Loucy (cell line): ENCODE results near the gene TRPM7.

Source experiments
- H2AFZ ChIP-seq: fragments of 200-600 bp; sonication (generic); 2 replicates; pipeline ENCODE4 v1.6.0; 2016; ENCODE audit warnings: antibody characterized with exemption, mild to moderate bottlenecking, low read length, moderate library complexity
- H3F3A ChIP-seq: fragments of 200-600 bp; 2 replicates; pipeline ENCODE4 v1.6.0; 2016; ENCODE audit warnings: antibody characterized with exemption, low read depth, mild to moderate bottlenecking
- H3K27me3 ChIP-seq: fragments of 200-600 bp; sonication (generic); 2 replicates; pipeline ENCODE4 v1.6.1; 2014; ENCODE audit warnings: low read length, mild to moderate bottlenecking; ENCODE audit not compliant: insufficient read depth, poor library complexity, severe bottlenecking
- H3K36me3 ChIP-seq: fragments of 200-600 bp; sonication (generic); 2 replicates; pipeline ENCODE4 v1.6.1; 2016; ENCODE audit warnings: low read length; ENCODE audit not compliant: insufficient read depth
- H3K4me1 ChIP-seq: fragments of 200-600 bp; sonication (generic); 2 replicates; pipeline ENCODE4 v1.5.1; 2014; ENCODE audit warnings: low read length, mild to moderate bottlenecking; ENCODE audit not compliant: insufficient read depth, poor library complexity, severe bottlenecking
- H3K4me2 ChIP-seq: fragments of 200-600 bp; sonication (generic); 2 replicates; pipeline ENCODE4 v1.6.0; 2014; ENCODE audit warnings: antibody characterized with exemption, low read length, low read depth, mild to moderate bottlenecking; ENCODE audit not compliant: poor library complexity, severe bottlenecking
- H3K4me3 ChIP-seq: fragments of 200-600 bp; sonication (generic); 2 replicates; pipeline ENCODE4 v1.5.1; 2014; ENCODE audit warnings: low read length, mild to moderate bottlenecking, mixed read lengths; ENCODE audit not compliant: poor library complexity, severe bottlenecking
- H3K79me2 ChIP-seq: fragments of 200-600 bp; sonication (generic); 2 replicates; pipeline ENCODE4 v1.6.1; 2014; ENCODE audit warnings: low read length; ENCODE audit not compliant: insufficient read depth
- H3K9ac ChIP-seq: fragments of 200-600 bp; sonication (generic); 2 replicates; pipeline ENCODE4 v1.6.0; 2014; ENCODE audit warnings: mild to moderate bottlenecking, low read depth, low read length, moderate library complexity; ENCODE audit not compliant: poor library complexity, severe bottlenecking
- H3K9me2 ChIP-seq: fragments of 200-600 bp; sonication (generic); replicated peaks from 2 replicates; pipeline ENCODE4 v1.6.1; 2016; ENCODE audit warnings: low read depth, low read length, mixed read lengths
- H3K9me3 ChIP-seq: fragments of 200-600 bp; sonication (generic); 2 replicates; pipeline ENCODE4 v1.6.1; 2014; ENCODE audit warnings: mild to moderate bottlenecking, antibody characterized with exemption, low read length, low read depth; ENCODE audit not compliant: insufficient read depth
- H4K20me1 ChIP-seq: fragments of 200-600 bp; sonication (generic); 2 replicates; pipeline ENCODE4 v1.6.0; 2014; ENCODE audit warnings: antibody characterized with exemption, low read length, mild to moderate bottlenecking; ENCODE audit not compliant: insufficient read depth, poor library complexity, severe bottlenecking
- CTCF ChIP-seq: fragments of 200-600 bp; sonication (generic); conservative IDR thresholded peaks from 2 replicates; pipeline ENCODE4 v1.5.1; 2014; ENCODE audit warnings: mild to moderate bottlenecking, antibody characterized with exemption, low read length
- EZH2phosphoT487 ChIP-seq: fragments of 200-600 bp; IDR thresholded peaks from 2 replicates; pipeline ENCODE4 v1.6.1; 2018; ENCODE audit warnings: antibody characterized with exemption, mild to moderate bottlenecking, moderate library complexity, borderline replicate concordance

TRPM7 gene

GRCh38 chr15:50669611-50670010 lies 17.0 kb downstream of the TRPM7 start:
- Histone ChIP-seq H3K4me3 (no peak overlapping the region), H3K4me1 (no peaks in the 10 kb centered on the region), H4K20me1 (peaks cover 17% of the 10 kb centered on the region), H3K9ac (no peak overlapping the region), H3K9me3 (no peaks in the 10 kb centered on the region), H3K36me3 (peaks cover 25% of the 10 kb centered on the region; the same call in 1 of the 2 replicates), H3K4me2 (no peak overlapping the region), H3K27me3 (no peaks in the 10 kb centered on the region), H3F3A (no peaks in the 10 kb centered on the region), H2AFZ (no peak overlapping the region), H3K79me2 (peaks cover 74% of the 10 kb centered on the region), H3K9me2 (no peaks in the 10 kb centered on the region)
- TF ChIP-seq CTCF = no peak
- no peak for TF ChIP-seq EZH2phosphoT487

GRCh38 chr15:50665938-50666337 lies 20.7 kb downstream of the TRPM7 start:
- Histone ChIP-seq H3K4me1 (no peaks in the 10 kb centered on the region), H4K20me1 (peaks cover 6% of the 10 kb centered on the region), H3K36me3 (peaks cover 33% of the 10 kb centered on the region), H3F3A (no peaks in the 10 kb centered on the region), H3K4me3 (no peak overlapping the region), H3K9ac (no peak overlapping the region), H3K4me2 (no peak overlapping the region), H2AFZ (no peak overlapping the region), H3K9me2 (no peaks in the 10 kb centered on the region), H3K79me2 (peaks cover 60% of the 10 kb centered on the region; the same call in 1 of the 2 replicates), H3K27me3 (no peaks in the 10 kb centered on the region), H3K9me3 (no peaks in the 10 kb centered on the region)
- no peak for TF ChIP-seq EZH2phosphoT487
- TF ChIP-seq CTCF = no peak

GRCh38 chr15:50655555-50655954 lies 31.0 kb downstream of the TRPM7 start:
- H2AFZ ChIP-seq = no peak overlapping the region
- H3K9me3 ChIP-seq = no peaks in the 10 kb centered on the region
- no peaks in the 10 kb centered on the region for H3K4me1 ChIP-seq
- peaks cover 73% of the 10 kb centered on the region; the same call in 1 of the 2 replicates for H3K36me3 ChIP-seq
- no peaks in the 10 kb centered on the region for H3K9me2 ChIP-seq
- no peaks in the 10 kb centered on the region for H3K27me3 ChIP-seq
- no peak overlapping the region for H3K4me2 ChIP-seq
- no peak overlapping the region for H3K9ac ChIP-seq
- H3F3A ChIP-seq = no peaks in the 10 kb centered on the region
- H4K20me1 ChIP-seq = no peaks in the 10 kb centered on the region
- no peak overlapping the region for H3K4me3 ChIP-seq
- no peaks in the 10 kb centered on the region for H3K79me2 ChIP-seq
- TF ChIP-seq CTCF (no peak), EZH2phosphoT487 (no peak)
